HG02943 (cell line): ENCODE data around the gene DLX3.

ENCODE experiments used
- ATAC-seq: cut with Tn5 transposase; IDR thresholded peaks from one replicate; pipeline ENCODE4 v1.9.1; 2021; ENCODE audit warnings: mild to moderate bottlenecking, low read depth, moderate library complexity; ENCODE audit not compliant: unreplicated experiment

Gene DLX3

GRCh38 chr17:49964303-49964768 lies 30.7 kb downstream of the DLX3 start:
- no peak for ATAC-seq

- ATAC-seq = no peak
These were observed 31.3 kb downstream of the DLX3 start for GRCh38 chr17:49963626-49964302.

GRCh38 chr17:49963309-49963625 lies 31.8 kb downstream of the DLX3 start:
- no peak for ATAC-seq

DNA sequence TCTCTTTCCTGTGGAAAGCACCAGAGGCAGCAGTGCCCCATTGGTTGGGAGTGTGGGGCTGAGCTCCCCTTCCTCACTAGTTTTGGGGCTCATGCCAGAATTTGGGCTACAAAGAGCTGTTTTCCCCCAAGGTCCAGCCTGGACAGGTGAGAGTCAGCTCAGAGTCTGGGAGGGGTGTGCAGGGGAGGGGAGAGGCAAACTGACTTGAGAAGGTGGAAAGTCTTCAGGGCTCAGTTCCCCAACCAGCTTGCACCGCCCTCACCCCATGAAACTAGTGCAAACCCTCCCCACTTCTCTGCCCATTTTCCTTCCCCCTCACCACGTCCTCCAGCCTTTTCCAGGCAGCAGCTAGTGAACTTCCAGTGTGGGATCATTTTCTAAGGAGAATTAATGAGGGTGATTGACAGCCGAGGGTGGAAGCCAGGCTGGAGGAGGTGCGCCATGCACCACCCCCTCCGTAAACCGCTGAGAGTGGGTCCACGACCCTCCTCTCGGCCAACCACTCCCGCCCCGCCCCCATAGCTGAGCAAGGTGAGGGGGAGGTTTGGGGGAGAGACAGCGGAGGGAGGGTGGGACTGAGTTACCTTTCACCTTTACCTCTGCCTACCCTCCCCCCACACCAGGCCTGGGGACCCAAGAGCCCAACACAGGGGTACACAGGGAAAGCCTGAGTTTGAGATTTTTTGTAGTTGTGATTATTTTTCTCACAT lies 32.3 kb downstream of the DLX3 start:
- no peak for ATAC-seq

- ATAC-seq = no peak
These were observed 35.7 kb downstream of the DLX3 start for GRCh38 chr17:49959183-49959935.

DNA sequence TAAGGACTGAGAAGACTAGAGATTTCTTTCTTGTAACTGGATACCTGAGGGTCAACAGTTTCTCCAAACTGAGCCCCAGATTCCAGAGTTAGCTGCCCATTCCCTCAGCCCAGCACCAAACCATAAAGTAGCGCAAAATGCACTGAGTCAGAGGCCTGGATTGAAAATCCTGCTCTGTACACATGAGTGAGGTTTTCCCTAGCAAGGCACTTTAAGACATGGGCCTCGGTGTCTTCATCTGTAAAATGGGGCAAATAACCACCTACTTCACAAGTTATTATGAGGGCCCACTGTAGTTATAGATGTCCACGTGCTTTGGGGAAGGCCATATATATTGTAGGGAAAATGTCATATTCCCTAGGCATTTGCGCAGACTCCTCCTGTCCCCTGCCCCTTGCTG lies 36.3 kb downstream of the DLX3 start:
- no peak for ATAC-seq

DNA sequence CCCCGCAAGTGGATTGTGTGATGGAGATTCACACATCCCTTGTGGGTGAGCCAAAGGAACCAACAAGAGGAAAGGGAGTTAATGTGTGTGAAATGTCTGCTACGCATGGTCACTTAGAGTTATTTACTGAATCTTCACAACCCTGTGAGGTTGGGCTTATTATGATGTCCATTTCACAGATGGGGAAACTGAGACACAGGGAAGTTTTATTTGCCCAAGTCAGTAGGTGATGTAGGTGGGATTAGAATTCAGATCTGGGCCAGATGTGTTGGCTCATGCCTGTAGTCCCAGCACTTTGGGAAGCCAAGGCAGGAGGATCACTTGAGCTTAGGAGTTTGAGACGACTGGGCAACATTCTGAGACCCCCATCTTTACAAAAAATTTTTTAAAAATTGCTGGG lies 37.7 kb downstream of the DLX3 start:
- ATAC-seq = no peak

- ATAC-seq = no peak
These were observed 38.2 kb downstream of the DLX3 start for GRCh38 chr17:49956780-49957179.

GRCh38 chr17:49955157-49955556 lies 39.9 kb downstream of the DLX3 start:
- no peak for ATAC-seq

DNA sequence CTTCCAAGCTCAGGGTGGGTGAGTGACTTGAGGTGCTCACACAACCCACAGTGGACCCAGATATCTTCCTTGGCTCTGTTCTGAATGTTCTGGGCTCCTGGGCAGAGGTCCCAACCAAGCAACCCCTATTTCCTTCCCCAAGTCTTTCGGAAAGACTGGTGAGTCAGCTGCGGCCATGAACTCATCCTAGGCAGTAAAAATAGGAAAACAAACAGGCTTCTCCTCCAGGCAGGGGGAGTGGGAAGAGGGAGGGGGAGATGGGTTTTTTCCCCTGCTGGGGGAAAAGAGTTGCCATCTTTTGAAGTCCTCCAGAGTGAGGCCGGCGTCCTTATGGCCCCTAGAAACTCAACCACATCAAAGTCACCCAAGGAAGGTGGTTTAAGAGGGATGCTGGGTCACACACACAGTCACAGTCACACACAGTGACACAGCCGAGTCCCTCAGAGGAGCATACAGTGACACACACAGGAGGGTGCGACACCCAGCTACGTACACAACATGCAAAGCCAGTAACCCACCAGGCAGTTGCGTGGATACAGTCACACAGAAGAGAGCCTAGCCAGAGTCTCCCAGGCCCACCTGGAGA lies 42.0 kb downstream of the DLX3 start:
- ATAC-seq = no peak

GRCh38 chr17:49952209-49952911 lies 42.7 kb downstream of the DLX3 start:
- no peak for ATAC-seq

GRCh38 chr17:49951362-49952082 lies 43.5 kb downstream of the DLX3 start:
- no peak for ATAC-seq

- ATAC-seq = no peak
These were observed 45.4 kb downstream of the DLX3 start for GRCh38 chr17:49949634-49950033.

GRCh38 chr17:49946964-49947584 lies 48.0 kb downstream of the DLX3 start:
- no peak for ATAC-seq

DNA sequence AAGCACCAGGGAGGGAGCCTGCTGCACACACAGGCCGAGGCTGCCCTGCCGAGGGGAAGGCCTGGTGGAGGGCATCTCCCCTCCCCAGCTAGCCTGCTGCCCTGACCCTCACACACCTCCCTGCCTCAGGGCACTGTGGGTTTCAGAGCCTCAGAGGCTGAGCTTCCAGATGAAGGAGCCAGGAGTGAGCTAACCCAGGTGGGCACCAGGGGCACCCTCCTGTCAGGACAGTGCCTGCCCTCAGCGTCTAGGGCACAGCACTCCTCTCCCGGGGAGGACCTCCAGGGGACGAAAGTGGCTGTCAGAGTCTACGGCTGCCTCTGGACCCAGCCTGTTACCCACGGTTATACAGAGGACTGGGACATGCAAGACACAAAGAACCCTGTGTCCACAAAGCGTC lies 48.8 kb downstream of the DLX3 start:
- ATAC-seq = no peak

- ATAC-seq = no peak
These were observed 50.7 kb downstream of the DLX3 start for GRCh38 chr17:49944273-49944870.

GRCh38 chr17:49942947-49943346 lies 52.1 kb downstream of the DLX3 start:
- ATAC-seq = no peak

DNA sequence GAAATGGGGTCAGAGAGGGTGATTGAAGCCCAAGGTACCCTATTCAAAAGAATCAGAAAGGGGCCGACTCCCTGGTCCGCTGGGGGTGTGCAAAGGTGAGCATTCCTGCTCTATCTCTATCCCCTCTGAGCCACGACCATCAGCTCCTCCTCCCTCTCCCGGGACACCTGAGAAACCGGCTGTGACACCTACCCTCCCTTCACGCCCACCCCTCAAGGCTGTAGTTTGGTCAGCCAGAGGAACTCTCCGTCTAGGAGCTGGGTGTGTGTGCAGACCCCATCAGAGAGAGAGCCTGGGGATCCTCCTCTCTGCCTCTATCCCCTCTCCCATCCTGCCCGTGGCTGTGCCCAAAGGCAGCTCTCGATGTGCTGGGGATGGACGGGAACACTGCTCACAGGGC lies 53.6 kb downstream of the DLX3 start:
- ATAC-seq = no peak
